ENCODE measurements around the gene FAM180B.
"Not testable (repeated sequence)": the region's sequence is repeated elsewhere in the genome, so short reads cannot be mapped to it uniquely, and the experiment has no call there.

DNA sequence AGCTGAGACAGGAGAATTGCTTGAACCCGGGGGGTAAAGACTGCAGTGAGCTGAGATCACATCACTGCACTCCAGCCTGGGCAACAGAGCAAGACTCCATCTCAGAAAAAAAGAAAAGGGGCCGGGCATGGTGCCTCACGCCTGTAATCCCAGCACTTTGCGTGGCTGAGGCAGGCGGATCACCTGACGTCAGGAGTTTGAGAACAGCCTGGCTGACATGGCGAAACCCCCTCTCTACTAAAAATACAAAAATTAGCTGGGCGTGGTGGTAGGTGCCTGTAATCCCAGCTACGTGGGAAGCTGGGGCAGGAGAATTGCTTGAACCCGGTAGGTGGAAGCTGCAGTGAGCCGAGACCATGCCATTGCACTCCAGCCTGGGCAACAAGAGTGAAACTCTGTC lies 49.9 kb downstream of the FAM180B start:
- not testable (repeated sequence) for TF ChIP-seq CTCF (tag by site-specific recombination; IDR thresholded peaks at IDR 0.05); ZNF473 (tag by site-specific recombination; IDR thresholded peaks at IDR 0.05); ZBTB7A (tag by site-specific recombination; IDR thresholded peaks at IDR 0.05; ENCODE audit: low read depth); MZF1 (tag by site-specific recombination; IDR thresholded peaks at IDR 0.05; ENCODE audit: borderline replicate concordance); ZNF169 (tag by site-specific recombination; IDR thresholded peaks at IDR 0.05); ZFP37 (tag by site-specific recombination; IDR thresholded peaks at IDR 0.05); REST (tag by site-specific recombination; IDR thresholded peaks at IDR 0.05); ZBTB20 (tag by site-specific recombination; IDR thresholded peaks at IDR 0.05); KLF1 (tag by site-specific recombination; IDR thresholded peaks at IDR 0.05); KLF8 (tag by site-specific recombination; IDR thresholded peaks at IDR 0.05); ZNF239 (tag by site-specific recombination; IDR thresholded peaks at IDR 0.05)
- TF ChIP-seq, protein P1, sequence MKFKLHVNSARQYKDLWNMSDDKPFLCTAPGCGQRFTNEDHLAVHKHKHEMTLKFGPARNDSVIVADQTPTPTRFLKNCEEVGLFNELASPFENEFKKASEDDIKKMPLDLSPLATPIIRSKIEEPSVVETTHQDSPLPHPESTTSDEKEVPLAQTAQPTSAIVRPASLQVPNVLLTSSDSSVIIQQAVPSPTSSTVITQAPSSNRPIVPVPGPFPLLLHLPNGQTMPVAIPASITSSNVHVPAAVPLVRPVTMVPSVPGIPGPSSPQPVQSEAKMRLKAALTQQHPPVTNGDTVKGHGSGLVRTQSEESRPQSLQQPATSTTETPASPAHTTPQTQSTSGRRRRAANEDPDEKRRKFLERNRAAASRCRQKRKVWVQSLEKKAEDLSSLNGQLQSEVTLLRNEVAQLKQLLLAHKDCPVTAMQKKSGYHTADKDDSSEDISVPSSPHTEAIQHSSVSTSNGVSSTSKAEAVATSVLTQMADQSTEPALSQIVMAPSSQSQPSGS (tag by site-specific recombination; IDR thresholded peaks at IDR 0.05; ENCODE audit: low read depth) = not testable (repeated sequence)
- TF ChIP-seq, protein P2, sequence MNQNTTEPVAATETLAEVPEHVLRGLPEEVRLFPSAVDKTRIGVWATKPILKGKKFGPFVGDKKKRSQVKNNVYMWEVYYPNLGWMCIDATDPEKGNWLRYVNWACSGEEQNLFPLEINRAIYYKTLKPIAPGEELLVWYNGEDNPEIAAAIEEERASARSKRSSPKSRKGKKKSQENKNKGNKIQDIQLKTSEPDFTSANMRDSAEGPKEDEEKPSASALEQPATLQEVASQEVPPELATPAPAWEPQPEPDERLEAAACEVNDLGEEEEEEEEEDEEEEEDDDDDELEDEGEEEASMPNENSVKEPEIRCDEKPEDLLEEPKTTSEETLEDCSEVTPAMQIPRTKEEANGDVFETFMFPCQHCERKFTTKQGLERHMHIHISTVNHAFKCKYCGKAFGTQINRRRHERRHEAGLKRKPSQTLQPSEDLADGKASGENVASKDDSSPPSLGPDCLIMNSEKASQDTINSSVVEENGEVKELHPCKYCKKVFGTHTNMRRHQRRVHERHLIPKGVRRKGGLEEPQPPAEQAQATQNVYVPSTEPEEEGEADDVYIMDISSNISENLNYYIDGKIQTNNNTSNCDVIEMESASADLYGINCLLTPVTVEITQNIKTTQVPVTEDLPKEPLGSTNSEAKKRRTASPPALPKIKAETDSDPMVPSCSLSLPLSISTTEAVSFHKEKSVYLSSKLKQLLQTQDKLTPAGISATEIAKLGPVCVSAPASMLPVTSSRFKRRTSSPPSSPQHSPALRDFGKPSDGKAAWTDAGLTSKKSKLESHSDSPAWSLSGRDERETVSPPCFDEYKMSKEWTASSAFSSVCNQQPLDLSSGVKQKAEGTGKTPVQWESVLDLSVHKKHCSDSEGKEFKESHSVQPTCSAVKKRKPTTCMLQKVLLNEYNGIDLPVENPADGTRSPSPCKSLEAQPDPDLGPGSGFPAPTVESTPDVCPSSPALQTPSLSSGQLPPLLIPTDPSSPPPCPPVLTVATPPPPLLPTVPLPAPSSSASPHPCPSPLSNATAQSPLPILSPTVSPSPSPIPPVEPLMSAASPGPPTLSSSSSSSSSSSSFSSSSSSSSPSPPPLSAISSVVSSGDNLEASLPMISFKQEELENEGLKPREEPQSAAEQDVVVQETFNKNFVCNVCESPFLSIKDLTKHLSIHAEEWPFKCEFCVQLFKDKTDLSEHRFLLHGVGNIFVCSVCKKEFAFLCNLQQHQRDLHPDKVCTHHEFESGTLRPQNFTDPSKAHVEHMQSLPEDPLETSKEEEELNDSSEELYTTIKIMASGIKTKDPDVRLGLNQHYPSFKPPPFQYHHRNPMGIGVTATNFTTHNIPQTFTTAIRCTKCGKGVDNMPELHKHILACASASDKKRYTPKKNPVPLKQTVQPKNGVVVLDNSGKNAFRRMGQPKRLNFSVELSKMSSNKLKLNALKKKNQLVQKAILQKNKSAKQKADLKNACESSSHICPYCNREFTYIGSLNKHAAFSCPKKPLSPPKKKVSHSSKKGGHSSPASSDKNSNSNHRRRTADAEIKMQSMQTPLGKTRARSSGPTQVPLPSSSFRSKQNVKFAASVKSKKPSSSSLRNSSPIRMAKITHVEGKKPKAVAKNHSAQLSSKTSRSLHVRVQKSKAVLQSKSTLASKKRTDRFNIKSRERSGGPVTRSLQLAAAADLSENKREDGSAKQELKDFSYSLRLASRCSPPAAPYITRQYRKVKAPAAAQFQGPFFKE (tag by site-specific recombination; IDR thresholded peaks at IDR 0.05; ENCODE audit: borderline replicate concordance) = not testable (repeated sequence)

Data from HEK293 (cell line).